GM21529 (cell line): ENCODE data around the gene DOC2B.
"Not testable (repeated sequence)": the region's sequence is repeated elsewhere in the genome, so short reads cannot be mapped to it uniquely, and the experiment has no call there.

Source experiments
- ATAC-seq: cut with Tn5 transposase; IDR thresholded peaks from one replicate; pipeline ENCODE4 v1.9.1; 2021; ENCODE audit not compliant: unreplicated experiment

The DOC2B gene

GRCh38 chr17:213286-214105, 32.0 kb upstream of the DOC2B start:
- no peak for ATAC-seq

GRCh38 chr17:210402-210801, 29.0 kb upstream of the DOC2B start:
- ATAC-seq: no peak

GRCh38 chr17:208429-208828, 27.0 kb upstream of the DOC2B start:
- ATAC-seq: no peak

- ATAC-seq: no peak
Observed at GRCh38 chr17:207775-208174, 26.3 kb upstream of the DOC2B start.

GRCh38 chr17:206941-207560, 25.6 kb upstream of the DOC2B start:
- no peak for ATAC-seq

GRCh38 chr17:206484-206883, 25.0 kb upstream of the DOC2B start:
- not testable (repeated sequence) for ATAC-seq

GRCh38 chr17:205817-206216, 24.4 kb upstream of the DOC2B start:
- ATAC-seq: no peak

GRCh38 chr17:205148-205669, 23.8 kb upstream of the DOC2B start:
- no peak for ATAC-seq

GRCh38 chr17:204427-205147, 23.1 kb upstream of the DOC2B start:
- no peak for ATAC-seq

- no peak for ATAC-seq
Observed at GRCh38 chr17:202501-202951, 21.1 kb upstream of the DOC2B start.

GRCh38 chr17:201736-202135, 20.3 kb upstream of the DOC2B start:
- not testable (repeated sequence) for ATAC-seq

- ATAC-seq: not testable (repeated sequence)
Observed at GRCh38 chr17:201257-201656, 19.8 kb upstream of the DOC2B start.

GRCh38 chr17:200586-200985, 19.1 kb upstream of the DOC2B start:
- ATAC-seq: no peak

GRCh38 chr17:199806-200545, 18.5 kb upstream of the DOC2B start:
- ATAC-seq: no peak

GRCh38 chr17:199191-199604, 17.7 kb upstream of the DOC2B start:
- no peak for ATAC-seq

GRCh38 chr17:198225-198624, 16.8 kb upstream of the DOC2B start:
- ATAC-seq: not testable (repeated sequence)

- no peak for ATAC-seq
Observed at GRCh38 chr17:197352-197751, 15.9 kb upstream of the DOC2B start.

GRCh38 chr17:194828-195602, 13.6 kb upstream of the DOC2B start:
- no peak for ATAC-seq

GRCh38 chr17:193841-194806, 12.7 kb upstream of the DOC2B start:
- no peak for ATAC-seq
